K562 (cell line): Measurements from ENCODE around the gene TTC4. TPM values are rescaled to one million over a fixed set of nuclear protein-coding genes. Genes with fewer than 3 reads are reported as not detected.

ENCODE experiments used
- ATAC-seq: fragments of 200-7000 bp; cut with Tn5 transposase; 3 replicates; pipeline ENCODE4 v1.9.1; 2020; ENCODE audit warnings: moderate library complexity
- BruUV-seq: library from RNA; stranded (reverse); fragments of 400-500 nt; replicated peaks from 2 replicates; lab custom pipeline; 2021; lab: Mats Ljungman, UMichigan
- CTCF ChIA-PET: fragments of 300-600 bp; formaldehyde crosslinking; extraction: SDS; loops from one replicate; lab custom pipeline; 2021; ENCODE audit warnings: low intra/inter-chr PET ratio; lab: Yijun Ruan, JAX
- POLR2A ChIA-PET: fragments of 300-600, 350-650 bp; sonication (Branson Sonifier 250); formaldehyde crosslinking; extraction: SDS; loops from one replicate; lab custom pipeline; 2021; ENCODE audit warnings: antibody characterized with exemption, inconsistent platforms; lab: Yijun Ruan, JAX
- DNase-seq, 4 experiments: peaks; one replicate each; pipeline versions ENCODE4 v3.0.0 to v3.0.0-alpha.2; 2011 to 2018; ENCODE audit warnings: low spot score in 3 of 4, mixed read lengths in 3 of 4; ENCODE audit errors: extremely low read depth in 1 of 4
- FAIRE-seq: peaks from 2 replicates; lab custom pipeline; 2011; peaks lifted over from hg19 to GRCh38; lab: Jason Lieb, UNC
- H2AFZ ChIP-seq: 2 replicates; pipeline ENCODE4 v1.6.0; 2011; ENCODE audit warnings: low read depth, low read length, control low read depth, inconsistent platforms
- H3K27ac ChIP-seq: fragments of 200-600 bp; 3 replicates; pipeline ENCODE4 v1.8.0; 2011; ENCODE audit warnings: low read depth, mild to moderate bottlenecking, control low read depth, inconsistent platforms, low read length, moderate library complexity, mixed read lengths; ENCODE audit errors: extremely low read depth
- H3K27me3 ChIP-seq, 2 experiments: fragments of 300-600 bp in 1 of 2; 2 replicates in 1 of 2; 3 replicates in 1 of 2; pipeline versions ENCODE4 v1.6.0 to v1.8.0; 2011; ENCODE audit warnings: inconsistent platforms in 2 of 2, low read length in 2 of 2, mild to moderate bottlenecking in 1 of 2, mixed read lengths in 1 of 2, moderate library complexity in 1 of 2; ENCODE audit not compliant: control insufficient read depth in 2 of 2, insufficient read depth in 2 of 2
- H3K36me3 ChIP-seq: fragments of 300-600 bp; 3 replicates; pipeline ENCODE4 v1.8.0; 2011; ENCODE audit warnings: mild to moderate bottlenecking, low read length, inconsistent platforms; ENCODE audit not compliant: control insufficient read depth, insufficient read depth
- H3K4me1 ChIP-seq, 2 experiments: fragments of 200-600 bp in 1 of 2; replicated peaks in 1 of 2; 2 replicates in 1 of 2; 3 replicates in 1 of 2; pipeline versions ENCODE4 v1.5.1 to v1.8.0; 2011; ENCODE audit warnings: inconsistent platforms in 2 of 2, low read length in 2 of 2, mild to moderate bottlenecking in 1 of 2, mixed read lengths in 1 of 2, moderate library complexity in 1 of 2; ENCODE audit not compliant: control insufficient read depth in 2 of 2, insufficient read depth in 2 of 2
- H3K4me2 ChIP-seq: 2 replicates; pipeline ENCODE4 v1.6.1; 2011; ENCODE audit warnings: low read length, control low read depth, inconsistent platforms, mixed read lengths; ENCODE audit not compliant: insufficient read depth
- H3K4me3 ChIP-seq: fragments of 200-600 bp; sonication (generic), shearing (Covaris generic); 2 replicates; pipeline ENCODE4 v1.5.1; 2016; ENCODE audit warnings: control low read depth, inconsistent platforms
- H3K79me2 ChIP-seq: fragments of 200-600 bp; 3 replicates; pipeline ENCODE4 v1.8.0; 2011; ENCODE audit warnings: low read length, inconsistent platforms; ENCODE audit not compliant: control insufficient read depth, insufficient read depth
- H3K9ac ChIP-seq, 2 experiments: 2 replicates each; pipeline versions ENCODE4 v1.6.0 to v1.6.1; 2011; ENCODE audit warnings: low read depth in 2 of 2, low read length in 2 of 2, control low read depth in 1 of 2, inconsistent platforms in 1 of 2, mild to moderate bottlenecking in 1 of 2, mixed read lengths in 1 of 2; ENCODE audit not compliant: insufficient read depth in 1 of 2
- H3K9me1 ChIP-seq: one replicate; pipeline ENCODE4 v1.6.0; 2011; ENCODE audit warnings: inconsistent platforms, mild to moderate bottlenecking, low read length, moderate library complexity; ENCODE audit not compliant: control insufficient read depth, insufficient read depth
- H3K9me3 ChIP-seq: replicated peaks from 2 replicates; pipeline ENCODE4 v1.5.1; 2011; ENCODE audit warnings: low read depth, low read length, inconsistent platforms; ENCODE audit not compliant: control insufficient read depth, insufficient read depth
- H4K20me1 ChIP-seq: replicated peaks from 2 replicates; pipeline ENCODE4 v1.6.1; 2011; ENCODE audit warnings: low read length, inconsistent platforms, mixed read lengths; ENCODE audit not compliant: control insufficient read depth, insufficient read depth
- CSDE1 ChIP-seq, 2 experiments: fragments of 450-650 bp; IDR thresholded peaks; 2 replicates each; pipeline ENCODE4 v1.6.1; 2016; ENCODE audit warnings: mild to moderate bottlenecking in 1 of 2
- DDX20 ChIP-seq: fragments of 450-650 bp; IDR thresholded peaks from 2 replicates; pipeline ENCODE4 v1.6.1; 2016; ENCODE audit warnings: missing genetic modification characterization, low read depth, mild to moderate bottlenecking, missing compliant biosample characterization, moderate library complexity
- FOXJ2 ChIP-seq: fragments of 200-800 bp; sonication (Bioruptor generic); IDR thresholded peaks from 2 replicates; pipeline ENCODE4 v1.6.1; 2016; ENCODE audit warnings: missing genetic modification characterization, missing compliant biosample characterization
- FOXJ3 ChIP-seq: sonication (generic); formaldehyde crosslinking; IDR thresholded peaks from 2 replicates; pipeline ENCODE4 v1.4.0; 2020; ENCODE audit warnings: mild to moderate bottlenecking, missing genetic modification reagents
- MXI1 ChIP-seq: IDR thresholded peaks from 2 replicates; pipeline ENCODE4 v1.6.1; 2011; ENCODE audit warnings: low read depth, mild to moderate bottlenecking, improper control_type of control experiment, low read length
- RBM17 ChIP-seq: fragments of 200-400 bp; formaldehyde crosslinking; IDR thresholded peaks from 2 replicates; pipeline ENCODE4 v1.6.1; 2017; ENCODE audit warnings: low read depth, mild to moderate bottlenecking, low read length, borderline replicate concordance
- RFX1 ChIP-seq: fragments of 450-650 bp; IDR thresholded peaks from 2 replicates; pipeline ENCODE4 v1.6.1; 2016; ENCODE audit warnings: mild to moderate bottlenecking, moderate library complexity
- TEAD2 ChIP-seq: fragments of 450-650 bp; IDR thresholded peaks from 2 replicates; pipeline ENCODE4 v1.6.1; 2016; ENCODE audit warnings: missing genetic modification characterization, control low read depth, missing compliant biosample characterization
- ZNF263 ChIP-seq: sonication (generic); formaldehyde crosslinking; IDR thresholded peaks from 2 replicates; pipeline ENCODE4 v1.8.0; 2022; ENCODE audit warnings: mild to moderate bottlenecking, missing genetic modification reagents, borderline replicate concordance
- WGBS: fragments of 100-300 bp; shearing (Covaris generic); methylation state at CpG from one replicate; pipeline ENCODE4 v1.1.6; 2016; ENCODE audit warnings: low coverage, mixed read lengths; ENCODE audit not compliant: insufficient coverage; ENCODE audit errors: missing lambda C conversion rate; 5-methylcytosine and 5-hydroxymethylcytosine counted together
- in situ Hi-C: fragments of 300-500 bp; cut with MboI; formaldehyde crosslinking; loops from 4 replicates; pipeline ENCODE4 v1.15.0; 2018; ENCODE audit warnings: inconsistent platforms, mixed read lengths
- intact Hi-C: fragments of 100-400 bp; cut with micrococcal nuclease; formaldehyde crosslinking; loops from 2 replicates; pipeline ENCODE4 v1.14.2; 2022
- polyA plus RNA-seq, 8 experiments: library from polyadenylated mRNA; depleted of rRNA in 4 of 8; stranded (reverse) in 5 of 8; unstranded in 3 of 8; fragments of >200 nt; fragmentation: Nextera tagmentation in 2 of 8; fragmentation: Illumina TruSeq in 1 of 8; extraction: Ambion mirVana in 2 of 8; extraction: Trizol in 1 of 8; gene quantifications; 2 replicates each; pipeline versions ENCODE4 v1.2.1 to v1.2.3, GENCODE V29; 2011 to 2014; ENCODE audit warnings: inconsistent platforms in 1 of 8, missing spikeins in 1 of 8
- total RNA-seq, 7 experiments: library from RNA; depleted of rRNA in 6 of 7; stranded (reverse); fragments of >200 nt in 6 of 7; fragmentation: Illumina TruSeq in 2 of 7; extraction: Trizol in 2 of 7; gene quantifications; 2 replicates each; pipeline versions ENCODE4 v1.2.1 to v1.2.3, GENCODE V29; 2011 to 2021; ENCODE audit warnings: low replicate concordance in 1 of 7
- TF ChIP-seq, protein P1 (sequence below): sonication (generic); formaldehyde crosslinking; IDR thresholded peaks from 2 replicates; pipeline ENCODE4 v1.8.0; 2023; ENCODE audit warnings: mild to moderate bottlenecking, missing genetic modification reagents

The TTC4 gene
- total and polyA plus RNA-seq, 9 of the 15 experiments (the other 6 are each of a cell fraction or from before 2014, with no cell fraction given) = 36.3 to 111 (median 54.1) TPM

- Histone ChIP-seq H3K4me2 (no peak overlapping the region), H3K79me2 (no peaks in the 10 kb centered on the region), H3K9ac (no peak overlapping the region), H4K20me1 (no peaks in the 10 kb centered on the region), H3K27me3 (peaks cover 45 to 69% of the 10 kb centered on the region in 2 experiments), H3K9me3 (no peaks in the 10 kb centered on the region), H3K36me3 (no peaks in the 10 kb centered on the region), H2AFZ (no peak overlapping the region), H3K4me1 (peaks cover 0 to 3% of the 10 kb centered on the region in 2 experiments; a peak in 1 of 5 replicates), H3K9me1 (no peaks in the 10 kb centered on the region), H3K4me3 (no peak overlapping the region), H3K27ac (no peak overlapping the region)
- ChIA-PET POLR2A (interaction anchor here (0.7 kb wide), 2 partner anchors 71 to 1277 kb away, joined by 3 read pairs; no protein-coding TSS in a partner anchor), CTCF (no interaction called here)
- intact Hi-C loops = no loop called here
- no peak; the same call in 2 of the 3 replicates for ATAC-seq
- TF ChIP-seq RFX1 (peak; percentile 90), DDX20 (no peak), MXI1 (peak; percentile 65; the same call in 1 of the 2 replicates), FOXJ2 (peak; percentile 65; the same call in 1 of the 2 replicates), FOXJ3 (0 out of 2 replicates have a peak, but pooled peaks have one; percentile 10)
- no TSS peak for BruUV-seq
- FAIRE-seq = no peak
- DNase-seq = no peak
- in situ Hi-C loops = loop anchor here (10.0 kb wide), 1 partner anchor 313 kb away; the partner anchor contains the start of gene BSND
Observed at GRCh38 chr1:54681358-54681757, 34.3 kb upstream of the TTC4 start.

GRCh38 chr1:54683453-54683852, 32.2 kb upstream of the TTC4 start:
- Histone ChIP-seq H3K9ac (no peak overlapping the region), H3K9me1 (no peaks in the 10 kb centered on the region), H2AFZ (no peak overlapping the region), H3K27ac (no peak overlapping the region), H3K79me2 (no peaks in the 10 kb centered on the region), H3K27me3 (peaks cover 34 to 69% of the 10 kb centered on the region in 2 experiments), H3K9me3 (no peaks in the 10 kb centered on the region), H3K4me3 (no peak overlapping the region), H3K36me3 (no peaks in the 10 kb centered on the region), H3K4me2 (no peak overlapping the region), H4K20me1 (no peaks in the 10 kb centered on the region), H3K4me1 (peaks cover 0 to 3% of the 10 kb centered on the region in 2 experiments; a peak in 1 of 5 replicates)
- ATAC-seq (no peak), DNase-seq (no peak), FAIRE-seq (no peak)
- no TSS peak for BruUV-seq
- WGBS = 1% methylated on average over 6 of the region's 6 CpGs
- ChIA-PET CTCF (no interaction called here), POLR2A (interaction anchor here (0.6 kb wide), 1 partner anchor 78 kb away, joined by 3 read pairs; no protein-coding TSS in a partner anchor)
- in situ Hi-C loops = loop anchor here (10.0 kb wide), 1 partner anchor 311 kb away; the partner anchor contains the start of gene BSND
- intact Hi-C loops = no loop called here
- TF ChIP-seq TEAD2 = no peak
- TF ChIP-seq, protein P1, sequence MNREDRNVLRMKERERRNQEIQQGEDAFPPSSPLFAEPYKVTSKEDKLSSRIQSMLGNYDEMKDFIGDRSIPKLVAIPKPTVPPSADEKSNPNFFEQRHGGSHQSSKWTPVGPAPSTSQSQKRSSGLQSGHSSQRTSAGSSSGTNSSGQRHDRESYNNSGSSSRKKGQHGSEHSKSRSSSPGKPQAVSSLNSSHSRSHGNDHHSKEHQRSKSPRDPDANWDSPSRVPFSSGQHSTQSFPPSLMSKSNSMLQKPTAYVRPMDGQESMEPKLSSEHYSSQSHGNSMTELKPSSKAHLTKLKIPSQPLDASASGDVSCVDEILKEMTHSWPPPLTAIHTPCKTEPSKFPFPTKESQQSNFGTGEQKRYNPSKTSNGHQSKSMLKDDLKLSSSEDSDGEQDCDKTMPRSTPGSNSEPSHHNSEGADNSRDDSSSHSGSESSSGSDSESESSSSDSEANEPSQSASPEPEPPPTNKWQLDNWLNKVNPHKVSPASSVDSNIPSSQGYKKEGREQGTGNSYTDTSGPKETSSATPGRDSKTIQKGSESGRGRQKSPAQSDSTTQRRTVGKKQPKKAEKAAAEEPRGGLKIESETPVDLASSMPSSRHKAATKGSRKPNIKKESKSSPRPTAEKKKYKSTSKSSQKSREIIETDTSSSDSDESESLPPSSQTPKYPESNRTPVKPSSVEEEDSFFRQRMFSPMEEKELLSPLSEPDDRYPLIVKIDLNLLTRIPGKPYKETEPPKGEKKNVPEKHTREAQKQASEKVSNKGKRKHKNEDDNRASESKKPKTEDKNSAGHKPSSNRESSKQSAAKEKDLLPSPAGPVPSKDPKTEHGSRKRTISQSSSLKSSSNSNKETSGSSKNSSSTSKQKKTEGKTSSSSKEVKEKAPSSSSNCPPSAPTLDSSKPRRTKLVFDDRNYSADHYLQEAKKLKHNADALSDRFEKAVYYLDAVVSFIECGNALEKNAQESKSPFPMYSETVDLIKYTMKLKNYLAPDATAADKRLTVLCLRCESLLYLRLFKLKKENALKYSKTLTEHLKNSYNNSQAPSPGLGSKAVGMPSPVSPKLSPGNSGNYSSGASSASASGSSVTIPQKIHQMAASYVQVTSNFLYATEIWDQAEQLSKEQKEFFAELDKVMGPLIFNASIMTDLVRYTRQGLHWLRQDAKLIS (CRISPR knock-in tag) = no peak
- 0 out of 2 replicates have a peak, but pooled peaks have one; percentile 47 for TF ChIP-seq ZNF263 (CRISPR knock-in tag)
- no peak for TF ChIP-seq CSDE1 (IDR thresholded peaks at IDR 0.05)
- TF ChIP-seq RBM17 = no peak
